Stimulated activated CD4-positive, alpha-beta T cell treated with anti-CD3 and anti-CD28 coated beads, Interleukin-4, amount 100 ng/mL, for 1 hour (primary cell): ENCODE data around the gene RUNX2.

Experiments
- DNase-seq: peaks from one replicate; pipeline ENCODE4 v3.0.0-alpha.2; 2020

Gene RUNX2

DNA sequence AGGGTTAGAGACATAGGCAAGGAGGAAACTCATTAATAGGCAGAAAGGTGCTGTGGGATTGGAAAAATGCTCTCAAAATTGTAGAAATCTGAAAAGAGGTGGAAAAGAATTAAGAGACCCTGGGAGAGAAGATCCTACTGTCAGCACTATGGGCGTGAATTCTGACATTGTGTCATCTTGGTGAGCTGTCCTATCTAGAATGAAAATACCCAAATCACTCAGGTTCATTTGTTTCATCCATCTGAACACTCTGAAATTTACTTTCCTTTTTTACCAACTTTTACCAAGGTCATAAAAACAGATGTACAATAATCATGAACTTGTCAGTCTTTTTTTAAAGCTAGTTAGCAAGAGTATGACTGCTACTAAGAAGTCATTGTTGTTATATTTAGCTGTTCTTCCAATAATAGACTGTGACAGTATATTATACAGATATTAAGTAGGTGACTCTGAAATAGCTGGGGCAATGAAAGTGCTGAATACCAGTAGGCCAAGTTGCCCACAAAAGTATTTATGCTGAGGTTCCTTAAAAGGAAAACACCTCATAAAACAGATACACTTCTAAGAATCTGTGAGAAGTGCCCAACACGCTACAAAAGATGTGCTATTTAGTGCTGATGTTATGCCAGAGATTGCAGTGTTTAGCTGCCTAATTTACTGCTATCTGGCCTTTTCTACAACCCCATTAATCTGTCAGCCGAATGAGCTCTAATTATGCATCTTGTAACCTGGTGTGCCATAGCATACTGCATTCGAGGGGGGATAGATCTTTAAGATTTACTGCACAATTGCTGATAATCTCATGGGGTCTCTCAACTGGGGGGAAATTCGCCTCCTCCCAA is 267.1 kb downstream of the RUNX2 start:
- DNase-seq, result no peak

DNA sequence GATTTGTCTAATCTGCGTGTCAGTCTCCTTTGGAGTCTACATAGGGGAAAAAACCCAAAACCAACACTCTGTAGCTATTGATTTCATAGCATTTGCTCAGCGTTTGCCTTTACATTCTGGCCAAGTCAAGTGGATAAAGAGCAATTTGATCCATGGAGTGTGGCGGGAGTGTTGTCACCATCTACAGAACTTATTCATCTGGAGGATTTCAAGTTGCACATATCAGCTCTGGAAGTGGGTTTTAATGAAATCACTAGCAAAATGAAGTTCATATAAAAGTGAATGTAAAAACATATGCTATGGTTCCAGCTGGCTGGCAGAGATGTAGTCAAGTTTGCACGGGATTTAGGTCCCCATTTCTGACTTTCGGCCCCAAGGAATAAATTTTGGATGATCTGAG is 269.3 kb downstream of the RUNX2 start:
- no peak for DNase-seq

- no peak for DNase-seq
Measured at GRCh38 chr6:45599053-45599452, 270.9 kb downstream of the RUNX2 start.

- DNase-seq, result no peak
Measured at GRCh38 chr6:45605971-45606370, 277.8 kb downstream of the RUNX2 start.

- no peak for DNase-seq
Measured at GRCh38 chr6:45606831-45607400, 278.8 kb downstream of the RUNX2 start.

- no peak for DNase-seq
Measured at GRCh38 chr6:45607798-45608197, 279.7 kb downstream of the RUNX2 start.

DNA sequence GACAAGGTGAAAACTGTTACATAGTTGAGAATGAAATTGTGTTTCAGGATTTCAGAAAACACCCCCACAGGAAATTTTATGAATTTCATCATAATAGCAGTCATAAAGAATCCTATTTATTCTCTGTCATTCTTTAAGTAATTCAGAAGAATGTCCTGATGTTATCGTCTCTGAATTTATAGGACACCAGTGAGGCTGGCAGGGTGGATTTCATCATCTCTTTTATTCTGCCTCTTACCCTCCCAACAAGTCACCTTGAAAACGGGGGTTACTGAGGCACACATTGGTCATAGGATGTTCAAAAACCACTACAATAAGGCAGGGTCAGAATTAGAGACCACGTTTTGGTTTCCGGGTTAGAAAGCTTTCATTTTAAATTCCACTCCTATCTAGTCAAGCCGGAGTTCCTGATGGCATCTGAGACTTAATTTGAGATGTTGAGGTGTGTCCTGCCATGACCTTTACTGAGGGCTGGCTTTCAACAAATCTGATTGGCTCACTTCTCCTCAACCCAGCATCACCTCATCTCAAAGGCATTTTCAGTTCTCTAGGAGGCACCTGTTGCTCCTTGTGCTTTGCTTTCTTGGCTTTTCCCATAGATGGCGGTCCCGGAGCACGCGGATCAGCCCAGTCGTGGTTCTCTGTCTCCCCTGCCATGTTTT is 280.3 kb downstream of the RUNX2 start:
- DNase-seq, result no peak

GRCh38 chr6:45609141-45609638 is 281.1 kb downstream of the RUNX2 start:
- DNase-seq, result no peak

- no peak for DNase-seq
Measured at GRCh38 chr6:45610374-45610773, 282.2 kb downstream of the RUNX2 start.

DNA sequence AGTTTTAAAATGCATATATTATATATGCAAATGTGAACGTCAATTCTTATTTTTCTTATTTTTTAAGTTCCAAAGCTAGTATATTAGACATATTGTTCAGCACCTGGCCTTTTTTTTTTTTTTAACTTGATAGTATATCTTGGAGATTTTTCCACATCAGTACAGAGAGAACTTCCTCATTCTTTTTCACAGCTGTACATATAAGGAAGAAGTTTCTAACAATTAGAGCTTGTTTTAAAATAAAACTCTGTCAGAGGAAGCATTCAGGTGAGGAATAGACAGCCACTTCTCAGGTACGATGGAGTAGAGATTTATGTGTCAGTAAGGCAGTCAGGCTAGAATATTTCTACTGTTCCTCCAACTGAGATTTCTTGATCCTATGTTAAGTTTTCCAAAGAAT is 282.7 kb downstream of the RUNX2 start:
- no peak for DNase-seq

- no peak for DNase-seq
Measured at GRCh38 chr6:45611491-45611890, 283.4 kb downstream of the RUNX2 start.

- no peak for DNase-seq
Measured at GRCh38 chr6:45613656-45614055, 285.5 kb downstream of the RUNX2 start.

DNA sequence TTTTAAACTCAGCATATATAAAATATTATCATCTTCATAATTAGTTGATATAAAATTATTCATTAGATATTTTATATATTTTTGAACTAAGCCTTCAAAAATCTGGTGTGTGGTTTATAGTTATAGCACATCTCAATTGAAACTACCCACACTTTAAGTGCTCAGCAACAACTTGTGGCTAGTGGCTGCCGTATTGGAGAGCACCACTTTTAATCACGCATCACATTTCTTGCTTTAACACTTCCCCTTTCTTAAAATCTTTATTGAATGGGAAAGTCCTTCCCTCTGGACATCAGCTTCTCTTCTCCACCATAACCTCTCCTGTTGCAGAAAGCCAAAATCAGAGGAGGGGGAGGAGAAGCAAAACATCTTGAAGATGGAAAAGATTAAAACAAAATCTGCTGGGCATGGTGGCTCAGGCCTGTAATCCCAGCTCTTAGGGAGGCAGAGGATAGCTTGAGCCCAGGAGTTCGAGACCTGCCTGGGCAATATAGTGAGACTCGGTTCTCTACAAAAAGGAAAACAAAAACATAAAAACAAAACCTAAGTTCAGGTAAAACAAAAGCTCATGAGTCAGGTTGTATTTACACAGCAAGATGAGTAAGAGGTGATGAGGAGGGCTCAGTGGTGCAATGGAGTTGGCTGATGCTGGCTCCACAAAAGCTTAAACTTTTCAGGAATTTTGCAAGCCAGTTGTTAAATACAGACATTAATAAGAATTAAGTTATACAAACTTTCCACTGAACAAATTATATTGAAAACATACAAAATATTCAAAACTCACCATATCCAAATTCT is 286.6 kb downstream of the RUNX2 start:
- no peak for DNase-seq

GRCh38 chr6:45616209-45616608 is 288.1 kb downstream of the RUNX2 start:
- no peak for DNase-seq

GRCh38 chr6:45617441-45617840 is 289.3 kb downstream of the RUNX2 start:
- DNase-seq, result no peak

DNA sequence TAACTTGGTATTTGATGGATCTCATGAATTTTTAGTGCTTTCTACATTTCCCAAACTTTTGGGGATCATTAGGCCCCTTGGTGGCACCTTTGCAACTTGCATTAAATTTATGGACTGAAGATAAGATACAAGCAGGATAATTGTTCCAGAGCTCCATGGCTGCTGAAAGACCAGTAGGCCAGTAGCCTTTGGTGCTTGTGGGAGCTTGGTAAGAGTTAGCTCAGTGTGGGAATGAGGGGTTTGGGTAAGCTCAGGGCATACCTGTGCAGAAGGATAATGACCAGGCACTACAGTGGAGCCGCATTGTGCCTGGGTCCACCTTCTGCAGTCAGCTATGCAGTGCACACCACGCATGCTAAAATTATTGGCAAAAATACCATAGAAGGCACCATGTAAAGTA is 290.1 kb downstream of the RUNX2 start:
- no peak for DNase-seq

GRCh38 chr6:45619211-45619760 is 291.2 kb downstream of the RUNX2 start:
- DNase-seq, result no peak

DNA sequence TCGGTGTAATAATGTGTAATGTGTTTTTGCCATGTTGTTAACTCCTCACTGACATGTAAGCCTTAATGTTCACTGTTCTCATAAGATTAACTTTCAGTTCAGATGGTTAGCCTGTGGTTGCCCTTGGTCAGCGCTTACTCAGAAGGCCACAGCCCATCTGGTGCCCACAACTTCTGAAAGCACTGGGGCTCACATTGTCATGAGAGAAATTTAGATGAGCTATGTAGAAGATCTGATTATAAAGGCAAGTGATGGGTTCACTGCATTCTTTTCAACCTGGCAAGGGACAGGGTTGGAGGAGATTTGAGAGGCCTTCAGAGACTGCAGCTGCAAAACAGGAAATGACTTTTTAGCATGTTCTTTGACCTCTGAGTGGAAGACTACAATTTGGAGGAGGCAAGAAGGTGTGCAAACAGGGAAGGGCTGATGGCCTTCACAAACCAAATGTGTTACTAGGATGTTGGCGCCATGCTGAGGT is 291.9 kb downstream of the RUNX2 start:
- DNase-seq, result no peak

GRCh38 chr6:45624228-45624627 is 296.1 kb downstream of the RUNX2 start:
- DNase-seq, result no peak

GRCh38 chr6:45625191-45625664 is 297.1 kb downstream of the RUNX2 start:
- DNase-seq, result no peak

GRCh38 chr6:45626087-45626891 is 298.2 kb downstream of the RUNX2 start:
- no peak for DNase-seq

GRCh38 chr6:45630314-45630713 is 302.2 kb downstream of the RUNX2 start:
- DNase-seq, result no peak
